Kidney tubule cell (primary cell): ENCODE data around the gene ZNF362.
"Not testable (repeated sequence)": the region's sequence is repeated elsewhere in the genome, so short reads cannot be mapped to it uniquely, and the experiment has no call there.

Experiments
- DNase-seq: peaks from one replicate; pipeline ENCODE4 v3.0.0-alpha.2; 2018; ENCODE audit warnings: low spot score

ZNF362 gene

GRCh38 chr1:33306653-33307493 lies 50.6 kb downstream of the ZNF362 start:
- no peak for DNase-seq

GRCh38 chr1:33307494-33307864 lies 51.2 kb downstream of the ZNF362 start:
- DNase-seq, result no peak

GRCh38 chr1:33309351-33309750 lies 53.1 kb downstream of the ZNF362 start:
- DNase-seq, result not testable (repeated sequence)

GRCh38 chr1:33310702-33311101 lies 54.4 kb downstream of the ZNF362 start:
- DNase-seq, result no peak

GRCh38 chr1:33311706-33312412 lies 55.6 kb downstream of the ZNF362 start:
- DNase-seq, result no peak

GRCh38 chr1:33312413-33312749 lies 56.1 kb downstream of the ZNF362 start:
- DNase-seq, result no peak

- DNase-seq, result no peak
Observed at GRCh38 chr1:33314416-33314815, 58.1 kb downstream of the ZNF362 start.

GRCh38 chr1:33316601-33317000 lies 60.3 kb downstream of the ZNF362 start:
- no peak for DNase-seq

GRCh38 chr1:33317354-33317753 lies 61.1 kb downstream of the ZNF362 start:
- no peak for DNase-seq

GRCh38 chr1:33317946-33318345 lies 61.7 kb downstream of the ZNF362 start:
- DNase-seq, result no peak

GRCh38 chr1:33319186-33319948 lies 63.1 kb downstream of the ZNF362 start:
- DNase-seq, result no peak

GRCh38 chr1:33319949-33320618 lies 63.8 kb downstream of the ZNF362 start:
- peak; percentile 14 for DNase-seq

GRCh38 chr1:33320619-33321165 lies 64.4 kb downstream of the ZNF362 start, which contains the start of gene A3GALT2:
TSS of gene A3GALT2 (minus strand) at chr1:33321098. CDS start at chr1:33321098, 0 bp downstream.
- no peak for DNase-seq

GRCh38 chr1:33321178-33321577 lies 64.9 kb downstream of the ZNF362 start:
- peak; percentile 11 for DNase-seq

GRCh38 chr1:33322109-33322508 lies 65.8 kb downstream of the ZNF362 start:
- no peak for DNase-seq

GRCh38 chr1:33322870-33323585 lies 66.7 kb downstream of the ZNF362 start:
- DNase-seq, result peak; percentile 79

GRCh38 chr1:33323663-33324477 lies 67.6 kb downstream of the ZNF362 start:
- DNase-seq, result no peak

GRCh38 chr1:33324677-33325575 lies 68.6 kb downstream of the ZNF362 start:
- DNase-seq, result no peak

GRCh38 chr1:33326785-33327184 lies 70.5 kb downstream of the ZNF362 start:
- DNase-seq, result no peak
